SH-SY5Y (cell line): ENCODE measurements around the gene MGST3.

Experiments
- GATA2 ChIP-seq: IDR thresholded peaks from 2 replicates; pipeline ENCODE4 v1.6.1; 2011; ENCODE audit warnings: mild to moderate bottlenecking, low read depth, low read length
- GATA3 ChIP-seq: IDR thresholded peaks from 2 replicates; pipeline ENCODE4 v1.6.1; 2011; ENCODE audit warnings: low read depth, mild to moderate bottlenecking, low read length, moderate library complexity

GRCh38 chr1:165680303-165680702 lies 49.3 kb downstream of the MGST3 start:
- TF ChIP-seq GATA2 (no peak), GATA3 (no peak)
